ENCODE results near the gene ESRRB. TPM values are rescaled to one million over a fixed set of nuclear protein-coding genes. Genes with fewer than 3 reads are reported as not detected.

ESRRB gene
- 2.7 TPM for polyA plus RNA-seq (ENCODE audit: insufficient read length)

- DNase-seq = no peak
Observed at GRCh38 chr14:76375947-76376404, at the start of gene ESRRB. Gene ESRRB (plus strand): TSS chr14:76376137. CDS start chr14:76376402, 265 bp downstream.

- DNase-seq = no peak
Observed at GRCh38 chr14:76326918-76327689, 48.8 kb upstream of the ESRRB start.

GRCh38 chr14:76328457-76329137 is 47.3 kb upstream of the ESRRB start:
- DNase-seq = no peak

- DNase-seq = no peak
Observed at GRCh38 chr14:76329154-76329928, 46.6 kb upstream of the ESRRB start.

GRCh38 chr14:76329951-76330350 is 46.0 kb upstream of the ESRRB start:
- DNase-seq = no peak

GRCh38 chr14:76330411-76331327 is 45.3 kb upstream of the ESRRB start:
- DNase-seq = no peak

- DNase-seq = no peak
Observed at GRCh38 chr14:76331328-76332011, 44.5 kb upstream of the ESRRB start.

GRCh38 chr14:76333664-76334063 is 42.3 kb upstream of the ESRRB start:
- no peak for DNase-seq

GRCh38 chr14:76334316-76334715 is 41.6 kb upstream of the ESRRB start:
- no peak for DNase-seq

- DNase-seq = no peak
Observed at GRCh38 chr14:76336876-76337275, 39.1 kb upstream of the ESRRB start.

- no peak for DNase-seq
Observed at GRCh38 chr14:76337635-76338545, 38.0 kb upstream of the ESRRB start.

GRCh38 chr14:76339728-76340615 is 36.0 kb upstream of the ESRRB start:
- DNase-seq = no peak

GRCh38 chr14:76343386-76343785 is 32.6 kb upstream of the ESRRB start:
- no peak for DNase-seq

GRCh38 chr14:76346391-76347160 is 29.4 kb upstream of the ESRRB start:
- no peak for DNase-seq

- DNase-seq = peak; percentile 26
Observed at GRCh38 chr14:76348898-76349297, 27.0 kb upstream of the ESRRB start.

- no peak for DNase-seq
Observed at GRCh38 chr14:76349993-76350392, 25.9 kb upstream of the ESRRB start.

- DNase-seq = no peak
Observed at GRCh38 chr14:76350671-76351070, 25.3 kb upstream of the ESRRB start.

- no peak for DNase-seq
Observed at GRCh38 chr14:76351941-76352340, 24.0 kb upstream of the ESRRB start.
